Testis (tissue), 2 donors: Measurements from ENCODE around the gene NRP1.

Source experiments
- CTCF ChIP-seq, 3 experiments: fragments of 450-650 bp in 2 of 3; fragments of 200-600 bp in 1 of 3; sonication (generic) in 1 of 3; IDR thresholded peaks; one replicate each; pipeline ENCODE4 v1.5.1; 2016 to 2019; ENCODE audit warnings: antibody characterized with exemption in 3 of 3, mild to moderate bottlenecking in 2 of 3, moderate library complexity in 1 of 3
- POLR2A ChIP-seq: fragments of 450-650 bp; IDR thresholded peaks from one replicate; pipeline ENCODE4 v1.6.1; 2017; ENCODE audit warnings: antibody characterized with exemption, mild to moderate bottlenecking, moderate library complexity

GRCh38 chr10:33127622-33128021, 206.8 kb downstream of the NRP1 start:
- no peak for TF ChIP-seq CTCF (IDR thresholded peaks at IDR 0.05)
- no peak for TF ChIP-seq POLR2A
